CD4-positive, alpha-beta T cell treated with Interleukin-6 at 100 ng/mL for 8 hours (primary cell): ENCODE results near the gene CWC27.
"Not testable (repeated sequence)": the region's sequence is repeated elsewhere in the genome, so short reads cannot be mapped to it uniquely, and the experiment has no call there.

Experiments used
- DNase-seq: peaks from one replicate; pipeline ENCODE4 v3.0.0-alpha.2; 2020; ENCODE audit warnings: mixed read lengths, low spot score

The CWC27 gene

DNA sequence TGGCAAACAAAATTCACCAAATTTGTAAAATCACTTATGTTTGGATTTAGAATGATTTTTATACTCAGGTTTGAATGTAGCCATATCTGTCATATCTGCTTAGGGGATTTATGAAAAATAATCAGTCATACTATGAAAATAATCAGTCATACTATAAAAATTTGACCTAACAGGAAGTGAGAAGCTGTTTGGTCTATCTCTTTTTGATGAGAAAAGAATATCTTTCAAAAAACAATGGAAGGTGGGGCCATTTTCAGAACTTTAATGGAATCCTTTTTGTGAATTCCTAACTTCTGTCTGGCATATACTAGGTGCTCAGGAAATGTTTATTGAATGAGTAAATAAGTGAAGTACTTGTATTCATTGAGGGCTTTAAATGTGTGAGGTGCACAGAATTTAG is 70.1 kb downstream of the CWC27 start:
- no peak for DNase-seq

GRCh38 chr5:64839936-64840335 is 71.2 kb downstream of the CWC27 start:
- DNase-seq: no peak

GRCh38 chr5:64840958-64841357 is 72.2 kb downstream of the CWC27 start:
- no peak for DNase-seq

DNA sequence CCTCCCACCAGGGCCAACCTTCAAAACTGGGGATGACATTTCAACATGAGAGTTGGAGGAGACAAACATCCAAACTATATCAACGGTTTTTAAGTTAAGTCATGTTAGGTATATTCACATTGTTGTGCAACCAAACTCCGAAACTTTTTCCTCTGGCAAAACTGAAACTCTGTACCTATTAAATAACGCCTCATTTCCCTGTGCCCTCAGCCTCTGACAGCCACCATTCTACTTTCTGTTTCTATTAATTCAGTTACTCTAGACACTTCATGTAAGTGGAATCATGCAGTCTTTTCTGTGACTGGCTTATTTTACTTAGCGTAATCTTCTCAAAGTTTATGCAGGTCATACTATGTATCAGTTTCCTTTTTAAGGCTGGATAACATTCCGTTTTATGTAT is 85.0 kb downstream of the CWC27 start:
- DNase-seq: no peak

DNA sequence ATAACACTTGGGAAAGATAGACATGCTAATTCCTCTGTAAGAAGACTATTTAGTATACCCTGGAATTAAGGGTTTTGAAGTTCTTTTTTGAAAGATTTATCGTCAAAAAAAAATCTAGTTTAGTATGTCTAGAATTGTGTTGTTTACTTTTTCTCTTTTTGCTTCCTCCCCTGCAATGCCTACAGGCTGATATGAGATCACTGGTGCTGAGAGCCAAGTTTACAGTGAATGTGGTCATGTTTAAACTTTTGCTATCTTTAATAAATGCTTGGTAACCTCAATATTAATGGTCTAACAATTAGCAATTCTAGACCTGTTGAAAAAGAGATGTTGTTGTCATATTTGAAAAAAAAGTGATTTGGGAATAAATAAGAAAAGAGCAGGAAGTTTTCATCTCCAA is 86.1 kb downstream of the CWC27 start:
- DNase-seq: no peak

DNA sequence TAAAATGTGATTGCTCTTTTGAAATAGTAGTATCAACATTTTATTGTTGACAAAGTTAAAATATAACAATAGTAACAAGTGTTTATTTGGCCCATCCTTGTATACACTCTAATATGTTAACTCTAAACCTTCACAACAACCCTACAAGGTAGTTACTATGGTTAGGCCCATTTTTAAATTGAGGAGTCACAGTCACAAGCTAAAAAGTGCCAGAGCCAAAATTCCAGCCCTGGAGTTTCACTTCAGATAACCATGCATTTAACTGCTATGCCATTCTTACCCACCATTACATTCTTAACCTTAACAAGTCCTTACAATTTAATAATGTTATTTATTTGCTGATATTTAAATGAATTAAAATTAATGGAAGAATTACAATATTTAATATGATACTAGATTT is 91.2 kb downstream of the CWC27 start:
- DNase-seq: no peak

DNA sequence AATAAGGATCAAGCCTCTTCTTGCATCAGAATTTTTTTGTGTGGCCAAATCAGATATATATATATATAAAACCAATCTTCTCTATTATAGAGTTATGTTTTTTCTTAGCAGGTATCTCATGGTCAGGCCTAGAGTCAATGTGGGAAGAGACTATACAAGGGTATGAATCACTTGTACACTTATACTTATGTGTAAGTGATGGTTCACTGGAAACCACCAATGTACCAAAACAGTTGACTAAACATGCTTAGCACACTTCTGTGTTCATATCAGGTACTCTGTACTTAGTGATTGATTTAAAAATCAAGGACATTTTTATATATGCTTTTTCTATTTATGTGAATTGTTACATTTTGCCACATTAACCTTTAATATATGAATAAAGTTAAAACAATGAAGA is 92.6 kb downstream of the CWC27 start:
- DNase-seq: no peak

DNA sequence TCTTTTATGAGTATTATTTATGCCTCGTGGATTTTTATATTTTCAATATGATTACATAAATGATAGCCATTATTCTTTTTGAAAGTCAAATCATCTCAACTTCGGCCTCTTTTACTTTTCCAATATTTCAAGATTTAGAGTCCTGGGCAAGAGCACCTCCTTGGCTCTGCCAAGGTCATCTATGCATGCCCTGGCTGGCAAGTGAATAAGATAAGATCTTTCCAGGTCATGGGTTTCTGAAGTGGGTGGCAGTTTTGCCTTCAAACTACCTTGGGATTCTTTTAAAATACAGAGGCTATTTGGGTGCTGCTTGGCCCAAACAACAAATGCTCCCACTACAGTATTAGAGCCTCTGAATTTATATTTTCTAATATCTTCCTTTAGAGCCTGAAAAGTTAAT is 95.4 kb downstream of the CWC27 start:
- no peak for DNase-seq

DNA sequence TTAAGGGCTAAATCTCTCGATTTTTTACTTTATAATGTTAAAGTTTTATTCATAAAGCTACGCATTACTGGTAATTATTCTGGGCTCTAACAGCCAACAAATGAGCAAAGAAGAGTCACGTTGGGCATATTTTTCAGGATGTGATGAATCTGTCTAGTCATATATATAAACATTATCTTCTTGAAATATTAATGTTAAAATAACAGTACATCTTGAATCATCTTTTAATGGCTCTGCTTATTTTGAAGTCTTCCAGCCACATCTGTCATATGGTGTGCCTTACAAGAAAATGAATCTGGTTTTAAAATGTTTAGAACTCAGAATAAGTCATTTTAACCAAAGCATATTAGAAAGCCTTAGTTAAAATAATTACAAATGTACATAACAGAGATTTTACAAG is 96.9 kb downstream of the CWC27 start:
- DNase-seq: no peak

- no peak for DNase-seq
These were observed 100.7 kb downstream of the CWC27 start for GRCh38 chr5:64869419-64869818.

GRCh38 chr5:64872044-64872443 is 103.3 kb downstream of the CWC27 start:
- DNase-seq: no peak

GRCh38 chr5:64873441-64873840 is 104.7 kb downstream of the CWC27 start:
- DNase-seq: no peak

DNA sequence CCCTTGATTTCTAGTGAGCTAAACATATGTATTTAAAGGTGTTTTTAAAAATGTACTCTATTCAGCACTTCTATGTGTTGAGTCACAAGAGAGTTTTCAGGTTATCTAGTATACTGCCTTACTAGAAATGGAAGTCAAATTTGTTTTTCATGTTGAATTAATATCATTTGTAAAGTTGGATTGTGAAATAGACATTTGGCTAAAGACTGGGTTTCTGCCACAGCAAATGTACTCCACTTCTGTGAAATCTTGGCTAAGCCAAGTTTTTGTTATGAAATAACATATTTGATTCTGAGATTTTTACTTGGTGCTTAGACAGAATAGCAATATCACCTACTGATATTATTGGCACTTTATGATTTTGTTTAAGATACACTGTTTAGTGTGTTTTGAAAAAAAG is 106.0 kb downstream of the CWC27 start:
- DNase-seq: no peak

GRCh38 chr5:64876203-64876602 is 107.5 kb downstream of the CWC27 start:
- no peak for DNase-seq

GRCh38 chr5:64880821-64881220 is 112.1 kb downstream of the CWC27 start:
- no peak for DNase-seq

DNA sequence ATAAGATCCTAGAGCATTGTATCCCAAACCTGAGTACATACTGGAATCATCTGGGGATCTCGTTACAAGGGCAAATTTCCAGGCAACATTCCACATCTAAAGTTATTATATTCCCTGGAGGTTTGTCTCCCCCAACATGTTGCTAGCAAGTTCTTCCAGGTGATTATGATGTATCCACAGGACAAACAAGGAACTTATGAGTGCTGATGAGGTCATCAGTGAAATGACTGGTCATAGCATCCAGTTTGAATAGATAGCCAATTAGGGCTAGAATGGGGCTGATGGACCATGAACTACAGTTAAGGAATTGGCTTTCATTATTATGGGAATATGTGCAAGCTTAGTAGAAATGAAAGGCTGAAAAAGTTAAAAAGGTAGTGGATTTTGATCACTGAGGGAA is 115.2 kb downstream of the CWC27 start:
- no peak for DNase-seq

DNA sequence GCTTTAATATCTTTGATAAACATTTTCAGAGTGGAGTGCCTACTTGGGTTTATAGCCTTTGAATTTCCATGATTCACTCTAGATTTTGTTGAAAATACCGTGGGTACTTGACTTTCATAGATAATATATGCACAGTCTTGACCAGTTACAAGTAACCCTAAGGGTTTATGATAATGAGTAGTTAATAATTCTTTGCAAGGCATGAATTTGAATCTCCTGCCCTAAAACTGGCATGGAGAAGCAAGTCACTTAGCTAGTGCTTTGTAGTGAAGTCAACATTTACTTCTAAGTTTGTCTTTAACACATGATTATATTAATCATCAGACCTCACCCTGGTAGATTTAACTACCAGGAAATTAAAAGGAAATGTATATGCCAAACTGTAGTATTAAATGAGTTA is 115.8 kb downstream of the CWC27 start:
- no peak for DNase-seq

- DNase-seq: no peak
These were observed 119.2 kb downstream of the CWC27 start for GRCh38 chr5:64887910-64888309.

GRCh38 chr5:64895748-64896147 is 127.0 kb downstream of the CWC27 start:
- no peak for DNase-seq

- DNase-seq: no peak
These were observed 131.1 kb downstream of the CWC27 start for GRCh38 chr5:64899838-64900237.

- no peak for DNase-seq
These were observed 131.9 kb downstream of the CWC27 start for GRCh38 chr5:64900618-64901017.

DNA sequence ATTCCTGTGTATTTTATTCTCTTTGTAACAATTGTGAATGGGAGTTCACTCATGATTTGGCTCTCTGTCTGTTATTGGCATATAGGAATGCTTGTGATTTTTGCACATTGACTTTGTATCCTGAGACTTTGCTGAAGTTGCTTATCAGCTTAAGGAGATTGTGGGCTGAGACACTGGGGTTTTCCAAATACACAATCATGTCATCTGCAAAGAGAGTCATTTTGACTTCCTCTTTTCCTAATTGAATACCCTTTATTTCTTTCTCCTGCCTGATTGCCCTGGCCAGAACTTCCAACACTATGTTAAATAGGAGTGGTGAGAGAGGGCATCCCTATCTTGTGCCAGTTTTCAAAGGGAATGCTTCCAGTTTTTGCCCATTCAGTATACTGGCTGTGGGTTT is 138.7 kb downstream of the CWC27 start:
- DNase-seq: not testable (repeated sequence)

DNA sequence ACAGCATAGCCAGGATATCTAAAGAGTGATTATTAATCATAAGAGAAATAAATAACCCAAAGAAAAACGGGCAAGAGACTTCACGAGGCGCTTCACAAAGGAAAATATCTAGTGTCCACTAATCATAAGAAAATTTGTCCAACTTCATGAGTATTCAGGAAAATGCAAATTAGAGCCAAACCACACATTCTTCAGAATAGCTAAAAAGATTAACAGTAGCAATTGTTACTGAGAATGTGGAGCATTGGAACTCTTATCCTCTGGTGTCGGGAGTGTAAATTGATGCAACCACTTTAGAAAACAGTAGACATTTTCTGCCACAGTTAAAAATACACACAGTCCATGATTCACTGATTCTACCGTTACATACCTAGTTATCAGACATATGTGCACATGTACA is 145.7 kb downstream of the CWC27 start:
- no peak for DNase-seq

- DNase-seq: no peak
These were observed 149.4 kb downstream of the CWC27 start for GRCh38 chr5:64918083-64918482.

GRCh38 chr5:64921386-64921785 is 152.7 kb downstream of the CWC27 start:
- no peak for DNase-seq
